Trophoblast cell (in vitro differentiated cells and primary cell): ENCODE results near the gene SPATA31C1.
"Not testable (repeated sequence)": the region's sequence is repeated elsewhere in the genome, so short reads cannot be mapped to it uniquely, and the experiment has no call there.

Experiments used
- DNase-seq, 2 donors: peaks; one replicate each; pipeline ENCODE4 v3.0.0-alpha.2; 2016
- H2AFZ ChIP-seq: 2 replicates; pipeline ENCODE4 v1.6.1; 2013; ENCODE audit warnings: low read length, moderate library complexity, mild to moderate bottlenecking; ENCODE audit not compliant: insufficient read depth, poor library complexity
- H2AK5ac ChIP-seq: 2 replicates; pipeline ENCODE4 v1.6.1; 2013; ENCODE audit warnings: mild to moderate bottlenecking, low read length
- H2BK120ac ChIP-seq: 2 replicates; pipeline ENCODE4 v1.6.1; 2013; ENCODE audit warnings: low read length, mild to moderate bottlenecking, moderate library complexity; ENCODE audit not compliant: insufficient read depth, poor library complexity
- H2BK12ac ChIP-seq: 2 replicates; pipeline ENCODE4 v1.6.1; 2013; ENCODE audit warnings: mild to moderate bottlenecking, low read length, moderate library complexity
- H2BK5ac ChIP-seq: 2 replicates; pipeline ENCODE4 v1.6.1; 2013; ENCODE audit warnings: low read length, low read depth, moderate library complexity, mild to moderate bottlenecking; ENCODE audit not compliant: poor library complexity
- H3K14ac ChIP-seq: 2 replicates; pipeline ENCODE4 v1.6.1; 2013; ENCODE audit warnings: mild to moderate bottlenecking, low read length
- H3K18ac ChIP-seq: 2 replicates; pipeline ENCODE4 v1.6.1; 2013; ENCODE audit warnings: mild to moderate bottlenecking, low read length
- H3K23ac ChIP-seq: 2 replicates; pipeline ENCODE4 v1.6.1; 2013; ENCODE audit warnings: low read length
- H3K27ac ChIP-seq: 2 replicates; pipeline ENCODE4 v1.5.1; 2013; ENCODE audit warnings: low read depth, mild to moderate bottlenecking, inconsistent platforms, low read length, moderate library complexity
- H3K27me3 ChIP-seq: 2 replicates; pipeline ENCODE4 v1.6.1; 2013; ENCODE audit warnings: inconsistent platforms, mild to moderate bottlenecking, low read length, moderate library complexity; ENCODE audit not compliant: insufficient read depth
- H3K36me3 ChIP-seq, 2 experiments: 1 replicate in 1 of 2; 2 replicates in 1 of 2; pipeline ENCODE4 v1.6.1; 2013; ENCODE audit warnings: low read length in 2 of 2, mild to moderate bottlenecking in 2 of 2, moderate library complexity in 1 of 2; ENCODE audit not compliant: insufficient read depth in 2 of 2, control insufficient read depth in 1 of 2
- H3K4ac ChIP-seq: 2 replicates; pipeline ENCODE4 v1.6.1; 2013; ENCODE audit warnings: low read depth, mild to moderate bottlenecking, low read length, moderate library complexity
- H3K4me1 ChIP-seq, 2 experiments: 1 replicate in 1 of 2; 2 replicates in 1 of 2; pipeline ENCODE4 v1.6.1; 2013; ENCODE audit warnings: low read length in 2 of 2, mild to moderate bottlenecking in 2 of 2, moderate library complexity in 1 of 2; ENCODE audit not compliant: insufficient read depth in 2 of 2, control insufficient read depth in 1 of 2
- H3K4me2 ChIP-seq: 2 replicates; pipeline ENCODE4 v1.6.1; 2013; ENCODE audit warnings: inconsistent platforms, mild to moderate bottlenecking, low read length, moderate library complexity
- H3K4me3 ChIP-seq: 2 replicates; pipeline ENCODE4 v1.5.1; 2013; ENCODE audit warnings: mild to moderate bottlenecking, low read depth, low read length, inconsistent platforms
- H3K79me1 ChIP-seq: one replicate; pipeline ENCODE4 v1.6.1; 2013; ENCODE audit warnings: low read length
- H3K79me2 ChIP-seq: 2 replicates; pipeline ENCODE4 v1.6.1; 2013; ENCODE audit warnings: low read length, mild to moderate bottlenecking; ENCODE audit not compliant: control insufficient read depth, insufficient read depth, poor library complexity
- H3K9ac ChIP-seq: 2 replicates; pipeline ENCODE4 v1.6.1; 2013; ENCODE audit warnings: mild to moderate bottlenecking, low read length
- H3K9me3 ChIP-seq: 2 replicates; pipeline ENCODE4 v1.6.1; 2013; ENCODE audit warnings: low read depth, mild to moderate bottlenecking, control low read depth, inconsistent platforms, low read length; ENCODE audit not compliant: insufficient read depth
- H4K12ac ChIP-seq: 2 replicates; pipeline ENCODE4 v1.6.1; 2013; ENCODE audit warnings: low read depth, mild to moderate bottlenecking, low read length, moderate library complexity
- H4K8ac ChIP-seq: 2 replicates; pipeline ENCODE4 v1.6.1; 2013; ENCODE audit warnings: low read depth, mild to moderate bottlenecking, low read length, moderate library complexity
- H4K91ac ChIP-seq: one replicate; pipeline ENCODE4 v1.6.1; 2013; ENCODE audit warnings: low read depth, mild to moderate bottlenecking, low read length, moderate library complexity
- WGBS: extraction: QIAGEN DNeasy Blood & Tissue Kit; methylation state at CpG from one replicate; pipeline ENCODE4 v1.1.7; 2013; ENCODE audit warnings: missing lambda C conversion rate; ENCODE audit not compliant: insufficient read length, insufficient coverage; ENCODE audit errors: extremely low coverage; 5-methylcytosine and 5-hydroxymethylcytosine counted together

SPATA31C1 gene

DNA sequence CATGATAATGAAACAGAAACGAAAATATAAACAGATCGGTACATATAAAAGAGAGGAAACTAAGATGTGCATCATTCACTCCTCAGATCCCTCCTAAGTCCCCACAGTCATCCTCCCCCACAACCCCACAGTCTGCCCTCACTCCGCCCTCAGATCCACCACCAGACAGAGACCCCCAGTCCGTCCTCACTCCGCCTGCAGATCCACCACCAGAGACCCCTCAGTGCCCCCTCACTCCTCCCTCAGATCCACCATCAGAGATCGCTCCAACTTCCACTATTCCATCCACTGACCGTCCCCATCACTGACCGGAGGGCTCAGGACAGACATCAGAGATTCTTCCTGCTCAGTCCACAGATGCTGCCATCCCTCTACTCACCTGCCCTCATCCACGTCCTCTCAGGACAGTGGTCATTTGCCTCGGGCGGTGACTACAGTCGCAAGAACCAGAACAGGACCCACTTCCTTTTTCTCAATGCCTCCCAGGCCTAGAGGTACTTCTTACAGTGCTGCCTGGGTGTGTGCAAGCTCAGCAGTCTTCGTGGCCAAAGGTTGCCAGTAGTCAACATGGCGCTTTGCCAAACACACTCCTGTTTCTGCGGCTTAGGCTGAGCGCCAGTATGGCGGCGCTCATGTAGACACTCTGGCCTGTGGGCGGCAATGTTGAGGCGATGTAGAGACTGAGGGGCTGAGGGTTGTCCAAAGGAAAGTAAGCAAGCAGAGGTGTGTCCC lies 8.3 kb upstream of the SPATA31C1 start:
- Histone ChIP-seq H3K23ac (no peak overlapping the region), H3K27ac (no peak overlapping the region), H2BK120ac (no peak overlapping the region), H3K18ac (no peak overlapping the region), H4K12ac (no peak overlapping the region), H3K4me3 (no peak overlapping the region), H2AFZ (no peak overlapping the region), H3K27me3 (no peaks in the 10 kb centered on the region), H2BK5ac (no peak overlapping the region), H3K79me1 (no peaks in the 10 kb centered on the region), H2BK12ac (no peak overlapping the region), H3K79me2 (no peaks in the 10 kb centered on the region), H4K8ac (no peak overlapping the region), H4K91ac (no peak overlapping the region), H3K4ac (no peak overlapping the region), H3K9me3 (no peaks in the 10 kb centered on the region), H3K4me1 (no peaks in the 10 kb centered on the region), H3K9ac (no peak overlapping the region), H3K14ac (no peak overlapping the region), H3K36me3 (no peaks in the 10 kb centered on the region), H3K4me2 (no peak overlapping the region), H2AK5ac (no peak overlapping the region)
- no CpG with 5 or more reads among the region's 20 CpGs for WGBS
- peak in 1 of 2 donors; percentile 19 for DNase-seq

DNA sequence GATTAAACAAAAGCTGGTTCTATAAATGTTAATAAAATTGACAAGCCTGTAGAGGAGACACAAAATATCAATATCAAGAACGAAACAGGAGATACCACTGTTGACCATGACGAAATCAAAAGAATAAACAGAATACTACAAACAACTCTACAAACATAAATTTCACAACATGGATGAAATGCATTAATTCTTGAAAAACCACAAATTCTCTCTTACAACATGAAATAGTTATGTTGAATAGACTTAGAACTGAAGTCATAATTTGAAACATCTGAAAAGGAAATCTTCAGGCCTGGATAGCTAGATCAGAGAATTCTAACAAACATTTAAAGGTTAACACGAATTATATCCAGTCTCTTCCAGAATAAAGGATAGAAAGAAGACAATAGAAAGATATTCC lies 6.9 kb upstream of the SPATA31C1 start:
- Histone ChIP-seq H3K4me3 (no peak overlapping the region), H2BK12ac (no peak overlapping the region), H3K23ac (no peak overlapping the region), H2BK5ac (no peak overlapping the region), H3K79me2 (no peaks in the 10 kb centered on the region), H4K91ac (no peak overlapping the region), H4K8ac (no peak overlapping the region), H2AFZ (no peak overlapping the region), H3K4me2 (no peak overlapping the region), H3K27ac (no peak overlapping the region), H2AK5ac (no peak overlapping the region), H3K27me3 (no peaks in the 10 kb centered on the region), H3K36me3 (no peaks in the 10 kb centered on the region), H4K12ac (no peak overlapping the region), H3K9me3 (no peaks in the 10 kb centered on the region), H3K18ac (no peak overlapping the region), H3K79me1 (no peaks in the 10 kb centered on the region), H3K14ac (no peak overlapping the region), H3K4me1 (no peaks in the 10 kb centered on the region), H3K4ac (no peak overlapping the region), H2BK120ac (no peak overlapping the region), H3K9ac (no peak overlapping the region)
- WGBS, result no CpG with 5 or more reads among the region's 3 CpGs
- DNase-seq, result peak in 1 of 2 donors; percentile 28

DNA sequence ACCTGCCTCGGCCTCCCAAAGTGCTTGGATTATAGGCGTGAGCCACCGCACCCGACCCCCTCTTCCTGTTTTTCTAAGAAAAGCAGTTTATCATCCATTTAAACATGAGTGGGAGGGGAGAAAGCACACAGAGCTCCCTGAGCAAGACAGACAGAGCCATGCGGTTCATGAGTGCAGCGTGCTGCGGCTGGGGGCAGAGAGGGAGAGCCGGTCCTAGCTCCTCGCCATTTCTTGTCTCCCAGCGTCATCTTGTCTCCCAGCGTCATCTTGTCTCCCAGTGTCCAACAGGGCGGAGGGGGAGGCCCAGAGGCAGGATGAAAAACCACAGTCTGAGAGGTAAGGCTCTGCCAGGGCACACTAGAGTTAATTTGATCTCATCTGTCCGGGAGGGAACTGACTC lies 1.3 kb downstream of the SPATA31C1 start:
- WGBS, result no CpG with 5 or more reads among the region's 13 CpGs
- H2BK5ac ChIP-seq, H2AFZ ChIP-seq, H3K23ac ChIP-seq, H3K4ac ChIP-seq, DNase-seq, H2BK12ac ChIP-seq, H2BK120ac ChIP-seq, H3K27me3 ChIP-seq, H3K14ac ChIP-seq, H3K36me3 ChIP-seq, H4K12ac ChIP-seq, H3K4me2 ChIP-seq, H4K91ac ChIP-seq, H3K9me3 ChIP-seq, H3K4me3 ChIP-seq, H3K79me1 ChIP-seq, H4K8ac ChIP-seq, H2AK5ac ChIP-seq, H3K79me2 ChIP-seq, H3K9ac ChIP-seq, H3K4me1 ChIP-seq, H3K18ac ChIP-seq, H3K27ac ChIP-seq: not testable (repeated sequence)

DNA sequence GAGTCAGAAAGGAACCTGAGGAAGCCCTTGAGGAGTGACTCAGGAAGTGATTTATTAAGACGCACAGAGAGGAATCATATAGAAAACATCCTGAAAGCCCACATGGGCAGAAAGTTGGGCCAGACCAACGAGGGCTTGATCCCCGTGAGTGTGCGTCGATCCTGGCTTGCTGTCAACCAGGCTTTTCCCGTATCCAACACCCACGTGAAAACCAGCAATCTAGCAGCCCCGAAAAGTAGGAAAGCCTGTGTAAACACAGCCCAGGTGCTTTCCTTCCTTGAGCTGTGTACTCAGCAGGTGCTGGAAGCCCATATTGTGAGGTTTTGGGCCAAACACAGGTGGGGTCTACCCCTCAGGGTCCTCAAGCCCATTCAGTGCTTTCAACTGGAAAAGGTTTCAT lies 3.8 kb downstream of the SPATA31C1 start:
- H3K18ac ChIP-seq, H3K27me3 ChIP-seq, H2BK5ac ChIP-seq, H4K12ac ChIP-seq, H3K14ac ChIP-seq, H3K4ac ChIP-seq, H3K27ac ChIP-seq, H3K4me1 ChIP-seq, H2BK120ac ChIP-seq, H3K36me3 ChIP-seq, H3K79me2 ChIP-seq, H3K79me1 ChIP-seq, DNase-seq, H3K4me2 ChIP-seq, H2BK12ac ChIP-seq, H3K9me3 ChIP-seq, H3K23ac ChIP-seq, H2AFZ ChIP-seq, H4K8ac ChIP-seq, H4K91ac ChIP-seq, H3K4me3 ChIP-seq, H2AK5ac ChIP-seq, H3K9ac ChIP-seq: not testable (repeated sequence)
- no CpG with 5 or more reads among the region's 8 CpGs for WGBS
